ENCODE measurements around the gene HMBS.
"Not testable (repeated sequence)": the region's sequence is repeated elsewhere in the genome, so short reads cannot be mapped to it uniquely, and the experiment has no call there.

HMBS gene

DNA sequence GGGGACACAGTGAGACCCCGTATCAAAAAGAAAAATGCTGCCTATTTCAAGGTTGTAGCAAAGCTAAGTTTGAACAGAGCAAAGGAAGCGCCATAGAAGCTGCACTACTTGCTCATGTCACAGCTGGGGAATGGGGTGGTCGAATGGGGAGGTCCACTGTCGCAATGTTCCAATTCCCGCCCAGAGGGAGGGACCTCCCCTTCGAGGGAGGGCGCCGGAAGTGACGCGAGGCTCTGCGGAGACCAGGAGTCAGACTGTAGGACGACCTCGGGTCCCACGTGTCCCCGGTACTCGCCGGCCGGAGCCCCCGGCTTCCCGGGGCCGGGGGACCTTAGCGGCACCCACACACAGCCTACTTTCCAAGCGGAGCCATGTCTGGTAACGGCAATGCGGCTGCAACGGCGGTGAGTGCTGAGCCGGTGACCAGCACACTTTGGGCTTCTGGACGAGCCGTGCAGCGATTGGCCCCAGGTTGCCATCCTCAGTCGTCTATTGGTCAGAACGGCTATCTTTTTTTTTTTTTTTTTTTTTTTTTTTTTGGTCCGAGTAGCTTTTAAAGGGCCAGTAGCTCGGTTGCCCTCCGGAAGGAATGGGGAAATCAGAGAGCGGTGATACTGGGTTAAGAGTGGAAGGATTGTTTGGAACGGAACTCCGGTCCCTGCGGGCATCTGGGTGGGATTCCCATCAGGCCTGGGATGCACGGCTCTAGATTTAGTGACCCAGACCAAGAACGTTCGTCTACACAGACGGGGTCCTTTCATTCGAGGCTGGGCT, at the start of gene HMBS:
TSS of gene HMBS (plus strand) at position 219 of the 774 bp plus-strand sequence. CDS start at position 372, 153 bp downstream.
- Mint-ChIP-seq H3K27ac (peak within 1 kb of the TSS; percentile 98), H3K4me3 (peak within 1 kb of the TSS; percentile 98), H3K9me3 (no peaks in the 10 kb centered on the region), H3K4me1 (peaks cover 24% of the 10 kb centered on the region), H3K27me3 (ENCODE audit: low read depth, poor library complexity) (peaks cover 6% of the 10 kb centered on the region), H3K36me3 (ENCODE audit: low read depth) (peaks cover 20% of the 10 kb centered on the region)
- peak; percentile 84 for DNase-seq
- TF ChIP-seq CTCF (IDR thresholded peaks at IDR 0.05) = no peak

DNA sequence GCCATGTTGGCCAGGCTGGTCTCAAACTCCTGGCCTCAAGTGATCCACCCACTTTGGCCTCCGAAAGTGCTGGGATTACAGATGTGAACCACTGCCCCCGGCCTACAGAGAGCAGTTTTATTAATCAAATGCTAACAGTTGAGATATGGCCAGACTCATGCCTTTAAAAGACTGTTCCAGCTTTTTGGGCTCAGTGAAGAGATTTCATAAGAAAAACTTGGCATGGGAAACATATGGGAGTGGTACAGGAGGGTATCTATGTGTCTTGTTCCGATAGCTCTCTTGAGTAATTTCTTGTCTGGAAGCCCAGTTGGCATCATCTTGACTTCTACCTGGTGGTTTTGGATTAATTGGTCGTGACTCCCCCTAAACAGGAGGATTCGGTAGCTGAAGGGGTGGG, 45.8 kb upstream of the HMBS start:
- DNase-seq = no peak
- Mint-ChIP-seq H3K4me3 (no peak overlapping the region), H3K27ac (peak overlapping the region; percentile 72), H3K9me3 (no peaks in the 10 kb centered on the region), H3K4me1 (peaks cover 15% of the 10 kb centered on the region), H3K27me3 (ENCODE audit: low read depth, poor library complexity) (peaks cover 6% of the 10 kb centered on the region), H3K36me3 (ENCODE audit: low read depth) (no peaks in the 10 kb centered on the region)
- no peak for TF ChIP-seq CTCF (IDR thresholded peaks at IDR 0.05)

DNA sequence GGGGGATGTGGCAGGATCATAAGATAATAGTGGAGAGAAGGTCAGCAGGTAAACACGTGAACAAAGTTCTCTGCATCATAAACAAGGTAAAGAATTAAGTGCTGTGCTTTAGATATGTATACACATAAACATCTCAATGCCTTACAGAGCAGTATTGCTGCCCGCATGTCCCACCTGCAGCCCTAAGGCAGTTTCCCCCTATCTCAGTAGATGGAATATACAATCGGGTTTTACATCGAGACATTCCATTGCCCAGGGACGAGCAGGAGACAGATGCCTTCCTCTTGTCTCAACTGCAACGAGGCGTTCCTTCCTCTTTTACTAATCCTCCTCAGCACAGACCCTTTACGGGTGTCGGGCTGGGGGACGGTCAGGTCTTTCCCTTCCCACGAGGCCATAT, 45.2 kb upstream of the HMBS start:
- not testable (repeated sequence) for H3K36me3 Mint-ChIP-seq (ENCODE audit: low read depth)

DNA sequence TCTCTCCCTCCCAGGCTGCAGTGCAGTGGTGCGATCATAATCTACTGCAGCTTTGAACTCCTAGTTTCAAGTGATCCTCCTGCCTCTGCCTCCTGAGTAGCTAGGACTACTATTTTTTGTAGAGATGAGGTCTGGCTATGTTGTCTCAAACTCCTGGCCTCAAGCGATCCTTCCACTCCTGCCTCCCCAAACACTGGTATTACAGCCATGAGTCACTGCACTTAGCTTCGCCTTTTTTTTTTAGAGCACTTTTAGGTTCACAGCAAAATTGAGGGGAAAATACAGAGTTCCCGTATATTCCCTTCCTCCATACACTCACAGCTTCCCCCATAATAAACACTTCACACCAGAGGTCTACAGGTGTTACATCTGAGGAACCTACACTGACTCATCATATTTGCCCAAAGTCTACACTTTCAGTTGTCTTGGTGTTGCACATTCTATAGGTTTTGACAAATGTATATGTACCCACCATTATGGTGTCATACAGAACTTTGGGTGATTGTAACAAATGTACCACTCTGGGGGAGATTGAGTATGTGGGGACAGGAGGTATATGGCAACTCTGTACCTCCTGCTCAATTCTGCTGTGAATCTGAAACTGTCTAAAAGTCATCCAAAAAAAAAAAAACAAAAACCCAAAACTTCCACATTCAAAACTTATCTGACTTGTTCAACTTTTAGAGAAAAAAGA, 42.7 kb upstream of the HMBS start:
- no peak for DNase-seq
- TF ChIP-seq CTCF (IDR thresholded peaks at IDR 0.05) = no peak
- Mint-ChIP-seq H3K9me3 (no peaks in the 10 kb centered on the region), H3K27me3 (ENCODE audit: low read depth, poor library complexity) (peaks cover 9% of the 10 kb centered on the region), H3K4me1 (peaks cover 30% of the 10 kb centered on the region), H3K27ac (peak overlapping the region; percentile 74), H3K4me3 (no peak overlapping the region), H3K36me3 (ENCODE audit: low read depth) (peaks cover 18% of the 10 kb centered on the region)

More for the DNA sequence above, 45.2 kb upstream of the HMBS start:
- not testable (repeated sequence) for H3K9me3 Mint-ChIP-seq; H3K27me3 Mint-ChIP-seq (ENCODE audit: low read depth, poor library complexity); DNase-seq; H3K4me3 Mint-ChIP-seq; H3K27ac Mint-ChIP-seq
- peaks cover 17% of the 10 kb centered on the region for H3K4me1 Mint-ChIP-seq

DNA sequence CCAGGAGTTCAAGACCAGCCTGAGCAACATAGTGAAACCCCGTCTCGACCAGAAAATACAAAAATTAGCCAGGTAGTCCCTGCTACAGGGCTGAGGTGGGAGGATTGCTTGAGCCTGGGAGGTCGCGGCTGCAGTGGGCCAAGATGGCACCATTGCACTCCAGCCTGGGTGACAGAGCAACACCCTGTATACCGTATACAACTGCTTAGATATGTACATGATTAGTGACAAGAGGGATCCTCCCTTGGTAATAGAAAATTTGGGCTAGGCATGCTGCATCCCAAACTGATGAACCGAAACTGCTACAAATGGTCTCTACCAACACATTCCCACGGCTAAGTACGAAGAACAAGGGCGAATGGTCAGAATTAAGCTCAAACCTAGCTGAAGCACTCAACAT, 41.8 kb upstream of the HMBS start:
- H3K36me3 Mint-ChIP-seq (ENCODE audit: low read depth) = peaks cover 25% of the 10 kb centered on the region
- peaks cover 9% of the 10 kb centered on the region for H3K27me3 Mint-ChIP-seq (ENCODE audit: low read depth, poor library complexity)
- H3K4me3 Mint-ChIP-seq = no peak overlapping the region
- H3K9me3 Mint-ChIP-seq = no peaks in the 10 kb centered on the region
- H3K4me1 Mint-ChIP-seq = peaks cover 30% of the 10 kb centered on the region
- no peak overlapping the region for H3K27ac Mint-ChIP-seq
- no peak for TF ChIP-seq CTCF (IDR thresholded peaks at IDR 0.05)
- no peak for DNase-seq

GRCh38 chr11:119044708-119045107, 40.0 kb upstream of the HMBS start:
- peaks cover 24% of the 10 kb centered on the region for H3K4me1 Mint-ChIP-seq
- TF ChIP-seq CTCF (IDR thresholded peaks at IDR 0.05) = peak; percentile 29
- DNase-seq = no peak
- peaks cover 39% of the 10 kb centered on the region for H3K36me3 Mint-ChIP-seq (ENCODE audit: low read depth)
- peak overlapping the region; percentile 14 for H3K27ac Mint-ChIP-seq
- no peaks in the 10 kb centered on the region for H3K9me3 Mint-ChIP-seq
- peaks cover 3% of the 10 kb centered on the region for H3K27me3 Mint-ChIP-seq (ENCODE audit: low read depth, poor library complexity)
- no peak overlapping the region for H3K4me3 Mint-ChIP-seq

Measured in nephron progenitor cell (in vitro differentiated cells).